Peyer's patch (tissue), 4 donors: ENCODE measurements around the gene RPL31. TPM values are rescaled to one million over a fixed set of nuclear protein-coding genes. Genes with fewer than 3 reads are reported as not detected.

Experiments used
- DNase-seq, 3 donors: peaks; one replicate each; pipeline ENCODE4 v3.0.0-alpha.2; 2017 to 2019
- H3K27ac ChIP-seq, 4 donors: fragments of 200-600 bp; sonication (generic); one replicate each; pipeline ENCODE4 v1.5.1; 2016 to 2019
- H3K27me3 ChIP-seq, 2 donors: fragments of 200-600 bp; sonication (generic); one replicate each; pipeline ENCODE4 v1.5.1; 2019
- H3K36me3 ChIP-seq, 3 donors: fragments of 200-600 bp; sonication (generic); one replicate each; pipeline ENCODE4 v1.5.1; 2016 to 2019
- H3K4me1 ChIP-seq, 4 donors: fragments of 200-600 bp; sonication (generic); one replicate each; pipeline ENCODE4 v1.5.1; 2016 to 2019
- H3K4me3 ChIP-seq, 4 donors: fragments of 200-600 bp; sonication (generic); 1 replicate in 3 of 4; 2 replicates in 1 of 4; pipeline ENCODE4 v1.5.1; 2016 to 2019; ENCODE audit warnings: mild to moderate bottlenecking in 1 of 4
- H3K9me3 ChIP-seq, 4 donors: fragments of 200-600 bp; sonication (generic); one replicate each; pipeline ENCODE4 v1.5.1; 2016 to 2019; ENCODE audit warnings: mild to moderate bottlenecking in 1 of 4
- CTCF ChIP-seq, 6 experiments: fragments of 450-650 bp in 4 of 6; fragments of 200-600 bp in 2 of 6; sonication (generic) in 1 of 6; IDR thresholded peaks; one replicate each; pipeline ENCODE4 v1.5.1; 2017 to 2019; ENCODE audit warnings: antibody characterized with exemption in 6 of 6, mild to moderate bottlenecking in 3 of 6, moderate library complexity in 1 of 6
- POLR2A ChIP-seq, 2 donors: fragments of 450-650 bp; IDR thresholded peaks; one replicate each; pipeline ENCODE4 v1.5.1; 2017; ENCODE audit warnings: antibody characterized with exemption in 2 of 2, mild to moderate bottlenecking in 2 of 2, moderate library complexity in 2 of 2
- total RNA-seq, 4 donors: library from RNA; depleted of rRNA; stranded (reverse); fragments of >200 nt; gene quantifications; one replicate each; pipeline ENCODE4 v1.1.0, GENCODE V29; 2016

RPL31 gene
- total RNA-seq, 4 donors from 2014 or later = 308 to 1,394 (median 568) TPM

- Histone ChIP-seq H3K4me1 (no peaks in the 10 kb centered on the region), H3K27me3 (no peaks in the 10 kb centered on the region), H3K9me3 (no peaks in the 10 kb centered on the region), H3K36me3 (peaks cover 0 to 54% (median 0%) of the 10 kb centered on the region in 3 donors), H3K4me3 (no peak overlapping the region), H3K27ac (no peak overlapping the region)
- no peak for DNase-seq
- TF ChIP-seq POLR2A (IDR thresholded peaks at IDR 0.05) = no peak
- no peak for TF ChIP-seq CTCF (IDR thresholded peaks at IDR 0.05)
These were observed 11.9 kb upstream of the RPL31 start for GRCh38 chr2:100990166-100990565.

- TF ChIP-seq CTCF (IDR thresholded peaks at IDR 0.05) (no peak), POLR2A (IDR thresholded peaks at IDR 0.05) (no peak)
- Histone ChIP-seq H3K4me3 (no peak overlapping the region), H3K27ac (no peak overlapping the region), H3K27me3 (no peaks in the 10 kb centered on the region), H3K9me3 (no peaks in the 10 kb centered on the region), H3K36me3 (peaks cover 0 to 56% (median 0%) of the 10 kb centered on the region in 3 donors), H3K4me1 (no peaks in the 10 kb centered on the region)
- DNase-seq = no peak
These were observed 11.3 kb upstream of the RPL31 start for GRCh38 chr2:100990650-100991403.

- peaks cover 0 to 56% (median 0%) of the 10 kb centered on the region in 3 donors for H3K36me3 ChIP-seq
- no peak for DNase-seq
- H3K27me3 ChIP-seq = no peaks in the 10 kb centered on the region
- no peak overlapping the region for H3K4me3 ChIP-seq
- no peaks in the 10 kb centered on the region for H3K9me3 ChIP-seq
- no peaks in the 10 kb centered on the region for H3K4me1 ChIP-seq
- no peak overlapping the region for H3K27ac ChIP-seq
- TF ChIP-seq CTCF (IDR thresholded peaks at IDR 0.05) (no peak), POLR2A (IDR thresholded peaks at IDR 0.05) (no peak)
These were observed 10.7 kb upstream of the RPL31 start for GRCh38 chr2:100991404-100991773.

- no peaks in the 10 kb centered on the region for H3K9me3 ChIP-seq
- H3K27me3 ChIP-seq = no peaks in the 10 kb centered on the region
- H3K36me3 ChIP-seq = peaks cover 0 to 55% (median 0%) of the 10 kb centered on the region in 3 donors
- no peak overlapping the region for H3K27ac ChIP-seq
- H3K4me1 ChIP-seq = no peaks in the 10 kb centered on the region
- no peak for TF ChIP-seq POLR2A (IDR thresholded peaks at IDR 0.05)
- no peak for TF ChIP-seq CTCF (IDR thresholded peaks at IDR 0.05)
- H3K4me3 ChIP-seq = no peak overlapping the region
- DNase-seq = no peak
These were observed 9.8 kb upstream of the RPL31 start for GRCh38 chr2:100992262-100992661.

- no peaks in the 10 kb centered on the region for H3K27me3 ChIP-seq
- TF ChIP-seq CTCF (IDR thresholded peaks at IDR 0.05) = no peak
- TF ChIP-seq POLR2A (IDR thresholded peaks at IDR 0.05) = no peak
- H3K27ac ChIP-seq = no peak overlapping the region
- no peaks in the 10 kb centered on the region for H3K9me3 ChIP-seq
- H3K4me3 ChIP-seq = no peak overlapping the region
- H3K36me3 ChIP-seq = peaks cover 0 to 47% (median 0%) of the 10 kb centered on the region in 3 donors
- DNase-seq = no peak
- H3K4me1 ChIP-seq = no peaks in the 10 kb centered on the region
These were observed 8.8 kb upstream of the RPL31 start for GRCh38 chr2:100993294-100993693.
